ENCODE results near the gene CACNA2D1.

DNA sequence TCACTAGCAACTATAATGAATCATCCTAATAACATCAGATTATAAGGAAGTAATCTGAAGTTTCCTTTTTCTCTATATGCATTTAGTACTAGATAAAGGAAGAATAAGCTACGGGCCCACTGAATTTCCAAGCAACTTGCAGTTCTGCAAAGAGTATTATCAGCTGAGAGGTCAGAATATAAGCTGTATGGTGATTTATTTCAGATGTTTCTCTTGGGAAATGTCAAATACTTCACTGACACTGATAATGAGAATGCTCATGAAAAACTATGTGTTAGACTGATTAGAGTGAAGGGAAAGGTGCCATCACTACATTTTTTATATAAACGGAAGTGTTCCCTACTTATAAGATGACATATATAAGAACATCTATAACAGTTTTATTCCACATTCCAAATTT, 422.5 kb downstream of the CACNA2D1 start:
- TF ChIP-seq, protein P1, sequence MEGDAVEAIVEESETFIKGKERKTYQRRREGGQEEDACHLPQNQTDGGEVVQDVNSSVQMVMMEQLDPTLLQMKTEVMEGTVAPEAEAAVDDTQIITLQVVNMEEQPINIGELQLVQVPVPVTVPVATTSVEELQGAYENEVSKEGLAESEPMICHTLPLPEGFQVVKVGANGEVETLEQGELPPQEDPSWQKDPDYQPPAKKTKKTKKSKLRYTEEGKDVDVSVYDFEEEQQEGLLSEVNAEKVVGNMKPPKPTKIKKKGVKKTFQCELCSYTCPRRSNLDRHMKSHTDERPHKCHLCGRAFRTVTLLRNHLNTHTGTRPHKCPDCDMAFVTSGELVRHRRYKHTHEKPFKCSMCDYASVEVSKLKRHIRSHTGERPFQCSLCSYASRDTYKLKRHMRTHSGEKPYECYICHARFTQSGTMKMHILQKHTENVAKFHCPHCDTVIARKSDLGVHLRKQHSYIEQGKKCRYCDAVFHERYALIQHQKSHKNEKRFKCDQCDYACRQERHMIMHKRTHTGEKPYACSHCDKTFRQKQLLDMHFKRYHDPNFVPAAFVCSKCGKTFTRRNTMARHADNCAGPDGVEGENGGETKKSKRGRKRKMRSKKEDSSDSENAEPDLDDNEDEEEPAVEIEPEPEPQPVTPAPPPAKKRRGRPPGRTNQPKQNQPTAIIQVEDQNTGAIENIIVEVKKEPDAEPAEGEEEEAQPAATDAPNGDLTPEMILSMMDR (IDR thresholded peaks at IDR 0.05), result no peak
- no peak for TF ChIP-seq ZFX (IDR thresholded peaks at IDR 0.05; ENCODE audit: borderline replicate concordance)

All from 22Rv1 (cell line).